Hepatocyte (in vitro differentiated cells): ENCODE results near the gene KLB. TPM values are rescaled to one million over a fixed set of nuclear protein-coding genes. Genes with fewer than 3 reads are reported as not detected.

ENCODE experiments used
- DNase-seq: peaks from one replicate; pipeline ENCODE4 v3.0.0-alpha.2; 2016; ENCODE audit warnings: low spot score
- H2AFZ ChIP-seq: fragments of 200-600 bp; sonication (generic); 2 replicates; pipeline ENCODE4 v1.6.0; 2016; ENCODE audit warnings: antibody characterized with exemption, mild to moderate bottlenecking
- H3K27ac ChIP-seq: fragments of 200-600 bp; sonication (generic); 2 replicates; pipeline ENCODE4 v1.5.1; 2016; ENCODE audit warnings: mild to moderate bottlenecking
- H3K27me3 ChIP-seq: fragments of 200-600 bp; sonication (generic); 2 replicates; pipeline ENCODE4 v1.6.1; 2016
- H3K36me3 ChIP-seq: fragments of 200-600 bp; sonication (generic); replicated peaks from 2 replicates; pipeline ENCODE4 v1.5.1; 2016; ENCODE audit warnings: low read depth; ENCODE audit not compliant: insufficient read depth
- H3K4me1 ChIP-seq: fragments of 200-600 bp; sonication (generic); 2 replicates; pipeline ENCODE4 v1.5.1; 2016; ENCODE audit warnings: mild to moderate bottlenecking, moderate library complexity; ENCODE audit not compliant: insufficient read depth
- H3K4me2 ChIP-seq: fragments of 200-600 bp; sonication (generic); 2 replicates; pipeline ENCODE4 v1.6.0; 2016
- H3K4me3 ChIP-seq: fragments of 200-600 bp; sonication (generic); 2 replicates; pipeline ENCODE4 v1.5.1; 2016; ENCODE audit warnings: mild to moderate bottlenecking
- H3K79me2 ChIP-seq: fragments of 200-600 bp; sonication (generic); 2 replicates; pipeline ENCODE4 v1.6.0; 2017; ENCODE audit warnings: mild to moderate bottlenecking
- H3K9me2 ChIP-seq: fragments of 200-600 bp; sonication (generic); replicated peaks from 2 replicates; pipeline ENCODE4 v1.6.0; 2017; ENCODE audit warnings: mild to moderate bottlenecking; ENCODE audit not compliant: insufficient read depth
- H3K9me3 ChIP-seq: fragments of 200-600 bp; sonication (generic); 2 replicates; pipeline ENCODE4 v1.5.1; 2016; ENCODE audit warnings: low read depth, mild to moderate bottlenecking
- H4K20me1 ChIP-seq: fragments of 200-600 bp; sonication (generic); 2 replicates; pipeline ENCODE4 v1.6.0; 2016; ENCODE audit warnings: mild to moderate bottlenecking; ENCODE audit not compliant: insufficient read depth, poor library complexity, severe bottlenecking
- CTCF ChIP-seq: fragments of 200-600 bp; sonication (generic); IDR thresholded peaks from 2 replicates; pipeline ENCODE4 v1.5.1; 2016; ENCODE audit warnings: antibody characterized with exemption, mild to moderate bottlenecking; ENCODE audit not compliant: poor library complexity
- EZH2 ChIP-seq: fragments of 200-600 bp; sonication (generic); IDR thresholded peaks from 2 replicates; pipeline ENCODE4 v1.6.1; 2016; ENCODE audit warnings: antibody characterized with exemption, mild to moderate bottlenecking, borderline replicate concordance
- EZH2phosphoT487 ChIP-seq: fragments of 200-600 bp; sonication (generic); IDR thresholded peaks from one replicate; pipeline ENCODE4 v1.6.1; 2018; ENCODE audit warnings: antibody characterized with exemption, mild to moderate bottlenecking, low read depth, moderate library complexity; ENCODE audit not compliant: unreplicated experiment, severe bottlenecking
- WGBS: methylation state at CpG from one replicate; pipeline ENCODE4 v1.1.6; 2016; ENCODE audit warnings: low lambda C conversion rate; ENCODE audit errors: missing lambda C conversion rate; 5-methylcytosine and 5-hydroxymethylcytosine counted together
- polyA plus RNA-seq: library from polyadenylated mRNA; unstranded; fragments of >200 nt; fragmentation: Nextera tagmentation; extraction: Ambion mirVana; gene quantifications from 2 replicates; pipeline ENCODE4 v1.2.1, GENCODE V29; 2016
- total RNA-seq: library from RNA; depleted of rRNA; stranded (reverse); fragments of >200 nt; gene quantifications from 2 replicates; pipeline ENCODE4 v1.2.3, GENCODE V29; 2014

KLB gene
- total and polyA plus RNA-seq, 2 experiments from 2014 or later = 11.5 to 18.2 TPM

- peak overlapping the region; percentile 0 for H3K4me2 ChIP-seq
- no peaks in the 10 kb centered on the region for H3K9me3 ChIP-seq
- DNase-seq = no peak
- no peak overlapping the region for H3K4me3 ChIP-seq
- peak overlapping the region; percentile 11 for H3K27ac ChIP-seq
- H3K36me3 ChIP-seq = no peaks in the 10 kb centered on the region
- TF ChIP-seq CTCF (no peak), EZH2phosphoT487 (no peak), EZH2 (no peak)
- H3K4me1 ChIP-seq = peaks cover 5% of the 10 kb centered on the region
- no peaks in the 10 kb centered on the region for H4K20me1 ChIP-seq
- no peaks in the 10 kb centered on the region for H3K79me2 ChIP-seq
- 61% methylated on average over 4 of the region's 4 CpGs for WGBS
- no peaks in the 10 kb centered on the region for H3K27me3 ChIP-seq
- H3K9me2 ChIP-seq = no peaks in the 10 kb centered on the region
- no peak overlapping the region for H2AFZ ChIP-seq
Measured at GRCh38 chr4:39429476-39430334, 23.0 kb downstream of the KLB start.

GRCh38 chr4:39433878-39434492 is 27.3 kb downstream of the KLB start:
- H2AFZ ChIP-seq = no peak overlapping the region
- no peaks in the 10 kb centered on the region for H3K36me3 ChIP-seq
- H3K27me3 ChIP-seq = no peaks in the 10 kb centered on the region
- no peak overlapping the region for H3K4me2 ChIP-seq
- no peaks in the 10 kb centered on the region for H4K20me1 ChIP-seq
- H3K4me3 ChIP-seq = no peak overlapping the region
- H3K79me2 ChIP-seq = no peaks in the 10 kb centered on the region
- H3K4me1 ChIP-seq = peaks cover 15% of the 10 kb centered on the region
- H3K27ac ChIP-seq = no peak overlapping the region
- WGBS = 91% methylated on average over 11 of the region's 11 CpGs
- no peak for DNase-seq
- H3K9me2 ChIP-seq = no peaks in the 10 kb centered on the region
- no peak for TF ChIP-seq CTCF
- TF ChIP-seq EZH2 = no peak
- TF ChIP-seq EZH2phosphoT487 = no peak
- no peaks in the 10 kb centered on the region for H3K9me3 ChIP-seq

DNA sequence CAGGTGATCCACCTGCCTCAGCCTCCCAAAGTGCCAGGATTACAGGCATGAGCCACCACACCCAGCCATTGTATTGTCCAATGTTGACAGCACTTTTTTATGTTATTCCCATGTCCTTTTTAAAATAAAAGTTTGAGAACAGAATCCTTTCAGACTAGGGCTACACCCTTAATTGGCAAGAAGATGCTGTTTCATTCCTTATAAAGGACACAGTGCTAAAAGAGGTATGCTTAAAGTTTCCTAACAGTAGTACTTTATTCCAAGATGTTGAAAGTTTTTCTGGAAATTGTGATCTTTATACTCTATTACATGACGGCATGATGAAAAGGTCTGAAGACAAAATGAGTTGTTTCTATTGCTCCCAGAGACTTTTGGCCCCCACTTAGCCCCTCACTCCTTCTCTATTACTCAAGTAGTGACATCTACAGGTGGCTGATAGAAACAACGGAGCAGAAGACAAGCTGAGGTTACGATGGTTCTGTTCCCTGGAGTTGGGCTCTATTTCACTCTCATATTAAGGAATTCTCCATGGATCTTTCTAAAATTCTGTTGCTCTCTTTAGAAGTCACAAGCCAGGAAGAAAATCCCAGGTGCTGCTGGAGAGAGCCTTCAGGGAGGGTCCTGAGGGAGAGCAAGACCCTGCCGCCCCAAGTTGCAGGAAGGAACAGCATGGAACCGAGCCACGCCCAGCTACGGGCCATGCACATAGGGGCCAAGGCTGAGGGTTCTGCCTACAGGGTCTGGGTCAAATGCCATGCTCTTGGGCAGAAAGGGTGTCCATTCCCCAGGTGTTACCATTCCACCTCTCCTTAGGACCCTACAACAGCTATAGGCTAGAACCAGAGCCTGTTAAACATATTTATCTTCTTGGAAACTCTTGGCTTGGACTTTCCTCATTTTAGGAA is 29.2 kb downstream of the KLB start:
- Histone ChIP-seq H4K20me1 (no peaks in the 10 kb centered on the region), H3K79me2 (no peaks in the 10 kb centered on the region), H3K9me2 (no peaks in the 10 kb centered on the region), H3K27ac (no peak overlapping the region), H3K36me3 (no peaks in the 10 kb centered on the region), H3K27me3 (no peaks in the 10 kb centered on the region), H3K4me3 (no peak overlapping the region), H2AFZ (no peak overlapping the region), H3K9me3 (no peaks in the 10 kb centered on the region), H3K4me2 (no peak overlapping the region), H3K4me1 (peaks cover 12% of the 10 kb centered on the region)
- peak; percentile 43 for TF ChIP-seq CTCF
- TF ChIP-seq EZH2 = no peak
- WGBS = 77% methylated on average over 7 of the region's 7 CpGs
- no peak for DNase-seq
